Measurements from ENCODE around the gene RCL1. TPM values are rescaled to one million over a fixed set of nuclear protein-coding genes. Genes with fewer than 3 reads are reported as not detected.
"Not testable (repeated sequence)": the region's sequence is repeated elsewhere in the genome, so short reads cannot be mapped to it uniquely, and the experiment has no call there.

The RCL1 gene
- total and polyA plus RNA-seq, 2 donors (not counting 3 experiments of a cell fraction or from before 2014, with no cell fraction given): 12.9 to 13.2 TPM

DNA sequence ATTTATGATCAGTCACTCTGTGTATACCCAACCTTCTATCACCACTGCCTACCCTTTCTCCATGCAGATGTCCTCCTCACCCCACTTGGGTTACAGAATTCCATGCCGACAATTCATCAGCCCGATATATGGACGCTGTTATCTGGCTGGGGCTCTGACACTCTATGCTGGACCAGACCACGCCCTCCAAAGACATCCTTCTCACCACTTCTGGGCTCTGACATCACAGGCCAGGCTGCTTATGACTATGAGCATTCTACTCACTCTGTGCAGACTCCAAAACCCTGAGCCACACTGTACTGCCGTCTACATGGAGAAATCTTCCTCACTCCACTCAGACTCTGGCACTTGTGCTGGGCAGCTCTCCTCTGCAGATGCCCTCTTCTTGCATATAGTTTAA, 44.1 kb upstream of the RCL1 start:
- no peaks in the 10 kb centered on the region for H3K27me3 ChIP-seq (ENCODE audit: control insufficient read depth in 2 of 2, insufficient read depth in 2 of 2, low read length in 2 of 2)
- dilution Hi-C loops (cut with MboI; ENCODE audit: extremely low pct_ligation_motif_present, low sequenced_read_pairs) (no loop called here), intact Hi-C loops (cut with micrococcal nuclease) (no loop called here)
- no peak overlapping the region for H3K9ac ChIP-seq (replicated peaks; ENCODE audit: extremely low read depth, insufficient read depth, low read length)
- no peak for DNase-seq (ENCODE audit: low read depth, low spot score)
- TF ChIP-seq POLR2AphosphoS5 (IDR thresholded peaks at IDR 0.05; ENCODE audit: insufficient read depth, low read depth, low read length): no peak
- no peaks in the 10 kb centered on the region for H4K20me1 ChIP-seq (replicated peaks; ENCODE audit: control insufficient read depth, extremely low read depth, insufficient read depth, low read length)
- no peaks in the 10 kb centered on the region for H3K4me1 ChIP-seq (ENCODE audit: control insufficient read depth, extremely low read depth, insufficient read depth, low read length)
- no peaks in the 10 kb centered on the region for H3K9me1 ChIP-seq (replicated peaks; ENCODE audit: control insufficient read depth, extremely low read depth, insufficient read depth, low read length)
- no peak overlapping the region for H3K27ac ChIP-seq (ENCODE audit: insufficient read depth, low read depth, low read length)
- H3K4me3 ChIP-seq (replicated peaks in 1 of 3; ENCODE audit: insufficient read depth in 1 of 3, low read depth in 1 of 3, low read length in 3 of 3): no peak overlapping the region
- H3K4me2 ChIP-seq (ENCODE audit: insufficient read depth, low read length): no peak overlapping the region
- H3K79me2 ChIP-seq (ENCODE audit: control insufficient read depth, insufficient read depth, low read length): no peaks in the 10 kb centered on the region
- H3K36me3 ChIP-seq (ENCODE audit: control insufficient read depth in 2 of 2, extremely low read depth in 1 of 2, insufficient read depth in 2 of 2, low read length in 2 of 2): no peaks in the 10 kb centered on the region
- H3K9me3 ChIP-seq (replicated peaks; ENCODE audit: control insufficient read depth, insufficient read depth, low read length): no peaks in the 10 kb centered on the region
- ChIA-PET POLR2A (no interaction called here), CTCF (interaction anchor here (1.5 to 2.6 kb wide), 4 partner anchors 8 to 851 kb away, joined by 4 to 32 read pairs (median 18); partner anchors contain the start of gene AK3)
- FAIRE-seq: no peak
- BruUV-seq (replicated peaks): no TSS peak
- H2AFZ ChIP-seq (ENCODE audit: low read depth, low read length): no peak overlapping the region

DNA sequence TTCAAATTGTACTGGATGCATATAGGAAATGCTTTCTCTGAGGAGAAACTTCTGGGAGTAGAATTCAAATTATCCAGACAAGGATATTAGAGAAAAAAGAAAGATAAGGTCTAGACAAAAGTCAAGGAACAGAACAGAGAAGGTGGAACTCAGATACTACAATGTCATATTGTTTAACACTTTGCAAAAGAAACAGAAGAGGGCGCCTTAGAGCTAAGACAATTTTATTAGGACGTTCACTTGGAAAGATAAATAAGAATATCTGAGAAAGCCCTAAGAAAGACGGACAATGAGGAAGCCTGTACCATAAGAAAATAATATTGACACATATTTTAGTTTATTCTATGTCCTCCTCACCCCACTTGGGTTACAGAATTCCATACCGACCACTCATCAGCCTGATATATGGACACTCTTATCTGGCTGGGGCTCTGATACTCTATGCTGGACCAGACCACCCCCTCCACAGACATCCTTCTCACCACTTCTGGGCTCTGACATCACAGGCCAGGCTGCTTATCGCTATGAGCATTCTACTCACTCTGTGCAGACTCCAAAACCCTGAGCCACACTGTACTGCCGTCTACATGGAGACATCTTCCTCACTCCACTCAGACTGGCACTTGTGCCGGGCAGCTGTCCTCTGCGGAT, 42.6 kb upstream of the RCL1 start:
- TF ChIP-seq, protein P1, sequence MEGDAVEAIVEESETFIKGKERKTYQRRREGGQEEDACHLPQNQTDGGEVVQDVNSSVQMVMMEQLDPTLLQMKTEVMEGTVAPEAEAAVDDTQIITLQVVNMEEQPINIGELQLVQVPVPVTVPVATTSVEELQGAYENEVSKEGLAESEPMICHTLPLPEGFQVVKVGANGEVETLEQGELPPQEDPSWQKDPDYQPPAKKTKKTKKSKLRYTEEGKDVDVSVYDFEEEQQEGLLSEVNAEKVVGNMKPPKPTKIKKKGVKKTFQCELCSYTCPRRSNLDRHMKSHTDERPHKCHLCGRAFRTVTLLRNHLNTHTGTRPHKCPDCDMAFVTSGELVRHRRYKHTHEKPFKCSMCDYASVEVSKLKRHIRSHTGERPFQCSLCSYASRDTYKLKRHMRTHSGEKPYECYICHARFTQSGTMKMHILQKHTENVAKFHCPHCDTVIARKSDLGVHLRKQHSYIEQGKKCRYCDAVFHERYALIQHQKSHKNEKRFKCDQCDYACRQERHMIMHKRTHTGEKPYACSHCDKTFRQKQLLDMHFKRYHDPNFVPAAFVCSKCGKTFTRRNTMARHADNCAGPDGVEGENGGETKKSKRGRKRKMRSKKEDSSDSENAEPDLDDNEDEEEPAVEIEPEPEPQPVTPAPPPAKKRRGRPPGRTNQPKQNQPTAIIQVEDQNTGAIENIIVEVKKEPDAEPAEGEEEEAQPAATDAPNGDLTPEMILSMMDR (IDR thresholded peaks at IDR 0.05; ENCODE audit: extremely low read depth in 1 of 2, insufficient read depth in 1 of 2, low read depth in 1 of 2, low read length in 2 of 2): peak; percentile 32 to 42
- no peak for TF ChIP-seq FOS (IDR thresholded peaks at IDR 0.05; ENCODE audit: borderline replicate concordance, insufficient read depth, low read length)
- no peak overlapping the region for H2AFZ ChIP-seq (ENCODE audit: low read depth, low read length)
- ChIA-PET POLR2A (no interaction called here), CTCF (interaction anchor here (0.7 to 2.6 kb wide), 28 partner anchors 8 to 1036 kb away, joined by 3 to 32 read pairs (median 4); partner anchors contain the start of genes AK3, JAK2 and SPATA6L)
- dilution Hi-C loops (cut with MboI; ENCODE audit: extremely low pct_ligation_motif_present, low sequenced_read_pairs): no loop called here
- H3K9ac ChIP-seq (replicated peaks; ENCODE audit: extremely low read depth, insufficient read depth, low read length): no peak overlapping the region
- no peak overlapping the region for H3K27ac ChIP-seq (ENCODE audit: insufficient read depth, low read depth, low read length)
- H3K9me1 ChIP-seq (replicated peaks; ENCODE audit: control insufficient read depth, extremely low read depth, insufficient read depth, low read length): no peaks in the 10 kb centered on the region
- no peaks in the 10 kb centered on the region for H3K4me1 ChIP-seq (ENCODE audit: control insufficient read depth, extremely low read depth, insufficient read depth, low read length)
- H3K4me3 ChIP-seq (replicated peaks in 1 of 3; ENCODE audit: insufficient read depth in 1 of 3, low read depth in 1 of 3, low read length in 3 of 3): no peak overlapping the region
- H3K36me3 ChIP-seq (ENCODE audit: control insufficient read depth in 2 of 2, extremely low read depth in 1 of 2, insufficient read depth in 2 of 2, low read length in 2 of 2): no peaks in the 10 kb centered on the region
- no TSS peak for BruUV-seq (replicated peaks)
- FAIRE-seq: no peak
- no peak overlapping the region for H3K4me2 ChIP-seq (ENCODE audit: insufficient read depth, low read length)
- intact Hi-C loops (cut with micrococcal nuclease): loop anchor here (1.0 kb wide), 1 partner anchor 368 kb away; no protein-coding TSS in a partner anchor
- no peaks in the 10 kb centered on the region for H4K20me1 ChIP-seq (replicated peaks; ENCODE audit: control insufficient read depth, extremely low read depth, insufficient read depth, low read length)
- DNase-seq (ENCODE audit: low read depth, low spot score): peak; percentile 57
- no peaks in the 10 kb centered on the region for H3K9me3 ChIP-seq (replicated peaks; ENCODE audit: control insufficient read depth, insufficient read depth, low read length)
- no peaks in the 10 kb centered on the region for H3K79me2 ChIP-seq (ENCODE audit: control insufficient read depth, insufficient read depth, low read length)
- no peaks in the 10 kb centered on the region for H3K27me3 ChIP-seq (ENCODE audit: control insufficient read depth in 2 of 2, insufficient read depth in 2 of 2, low read length in 2 of 2)

DNA sequence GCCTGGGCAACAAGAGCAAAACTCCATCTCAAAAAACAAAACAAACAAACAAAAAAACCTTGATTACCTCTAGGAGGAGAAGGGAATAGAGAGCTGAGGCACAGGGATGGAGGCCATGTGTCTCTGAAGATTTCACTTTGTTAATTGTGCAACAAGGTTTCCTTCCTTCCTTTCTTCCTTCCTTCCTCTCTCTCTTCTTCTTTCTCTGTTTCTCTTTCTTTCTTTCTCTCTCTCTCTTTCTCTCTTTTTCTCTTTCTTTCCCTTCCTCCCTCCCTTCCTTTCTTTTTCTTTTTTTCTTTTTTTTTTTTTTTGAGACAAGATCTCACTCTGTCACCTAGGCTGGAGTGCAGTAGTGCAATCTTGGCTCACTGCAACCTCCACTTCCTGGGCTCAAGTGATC, 38.2 kb upstream of the RCL1 start:
- H3K27me3 ChIP-seq (ENCODE audit: control insufficient read depth in 2 of 2, insufficient read depth in 2 of 2, low read length in 2 of 2); H3K36me3 ChIP-seq (ENCODE audit: control insufficient read depth in 2 of 2, extremely low read depth in 1 of 2, insufficient read depth in 2 of 2, low read length in 2 of 2); H2AFZ ChIP-seq (ENCODE audit: low read depth, low read length); H3K4me1 ChIP-seq (ENCODE audit: control insufficient read depth, extremely low read depth, insufficient read depth, low read length); intact Hi-C loops (cut with micrococcal nuclease); H3K27ac ChIP-seq (ENCODE audit: insufficient read depth, low read depth, low read length); H3K9me1 ChIP-seq (replicated peaks; ENCODE audit: control insufficient read depth, extremely low read depth, insufficient read depth, low read length); DNase-seq (ENCODE audit: low read depth, low spot score); H3K9ac ChIP-seq (replicated peaks; ENCODE audit: extremely low read depth, insufficient read depth, low read length); BruUV-seq (replicated peaks); H3K79me2 ChIP-seq (ENCODE audit: control insufficient read depth, insufficient read depth, low read length); dilution Hi-C loops (cut with MboI; ENCODE audit: extremely low pct_ligation_motif_present, low sequenced_read_pairs); FAIRE-seq; H4K20me1 ChIP-seq (replicated peaks; ENCODE audit: control insufficient read depth, extremely low read depth, insufficient read depth, low read length); POLR2A ChIA-PET; H3K4me2 ChIP-seq (ENCODE audit: insufficient read depth, low read length); H3K4me3 ChIP-seq (replicated peaks in 1 of 3; ENCODE audit: insufficient read depth in 1 of 3, low read depth in 1 of 3, low read length in 3 of 3); H3K9me3 ChIP-seq (replicated peaks; ENCODE audit: control insufficient read depth, insufficient read depth, low read length): not testable (repeated sequence)
- CTCF ChIA-PET: interaction anchor here (0.8 to 10.1 kb wide), 5 partner anchors 9 to 846 kb away, joined by 3 to 215 read pairs (median 3); partner anchors contain the start of gene JAK2

Measured in endothelial cell of umbilical vein (primary cell).